Mesenchymal stem cell (in vitro differentiated cells and primary cell): ENCODE results near the gene COBL.

Experiments used
- DNase-seq: peaks from one replicate; pipeline ENCODE4 v3.0.0-alpha.2; 2013
- H2AFZ ChIP-seq: one replicate; pipeline ENCODE4 v1.6.1; 2013; ENCODE audit warnings: low read depth, mild to moderate bottlenecking, control low read depth, inconsistent platforms, low read length, moderate library complexity
- H2AK5ac ChIP-seq: 2 replicates; pipeline ENCODE4 v1.6.1; 2013; ENCODE audit warnings: low read length, moderate library complexity, mild to moderate bottlenecking, inconsistent platforms; ENCODE audit not compliant: severe bottlenecking
- H2BK120ac ChIP-seq: one replicate; pipeline ENCODE4 v1.6.1; 2013; ENCODE audit warnings: low read depth, mild to moderate bottlenecking, inconsistent platforms, low read length, moderate library complexity
- H2BK12ac ChIP-seq, 2 experiments: one replicate each; pipeline ENCODE4 v1.6.1; 2013; ENCODE audit warnings: inconsistent platforms in 2 of 2, low read length in 2 of 2, mild to moderate bottlenecking in 2 of 2, moderate library complexity in 2 of 2, control low read depth in 1 of 2
- H2BK15ac ChIP-seq: one replicate; pipeline ENCODE4 v1.6.1; 2013; ENCODE audit warnings: mild to moderate bottlenecking, low read depth, inconsistent platforms; ENCODE audit not compliant: poor library complexity, severe bottlenecking
- H2BK5ac ChIP-seq: 2 replicates; pipeline ENCODE4 v1.6.1; 2013; ENCODE audit warnings: low read depth, mild to moderate bottlenecking, low read length, control low read depth, inconsistent platforms; ENCODE audit not compliant: poor library complexity, severe bottlenecking
- H3K14ac ChIP-seq, 2 experiments: one replicate each; pipeline ENCODE4 v1.6.1; 2013; ENCODE audit warnings: inconsistent platforms in 2 of 2, low read length in 2 of 2, control low read depth in 1 of 2, mild to moderate bottlenecking in 1 of 2, moderate library complexity in 1 of 2
- H3K18ac ChIP-seq, 2 experiments: one replicate each; pipeline ENCODE4 v1.6.1; 2013; ENCODE audit warnings: inconsistent platforms in 2 of 2, low read length in 2 of 2, control low read depth in 1 of 2, low read depth in 1 of 2, mild to moderate bottlenecking in 1 of 2
- H3K23ac ChIP-seq, 2 experiments: one replicate each; pipeline ENCODE4 v1.6.1; 2013; ENCODE audit warnings: inconsistent platforms in 2 of 2, low read length in 2 of 2, mild to moderate bottlenecking in 2 of 2, moderate library complexity in 2 of 2, control low read depth in 1 of 2
- H3K27ac ChIP-seq: 2 replicates; pipeline ENCODE4 v1.5.1; 2013; ENCODE audit warnings: mild to moderate bottlenecking, moderate library complexity, low read length, control low read depth, inconsistent platforms; ENCODE audit not compliant: poor library complexity, severe bottlenecking
- H3K27me3 ChIP-seq, 2 experiments: 2 replicates each; pipeline versions ENCODE4 v1.6.1 to v1.7.0; 2013; ENCODE audit warnings: low read length in 2 of 2, mild to moderate bottlenecking in 2 of 2, moderate library complexity in 2 of 2, control low read depth in 1 of 2, inconsistent platforms in 1 of 2; ENCODE audit not compliant: control insufficient read depth in 1 of 2, insufficient read depth in 1 of 2
- H3K36me3 ChIP-seq, 2 experiments: 2 replicates each; pipeline versions ENCODE4 v1.6.1 to v1.7.0; 2013; ENCODE audit warnings: low read length in 2 of 2, control low read depth in 1 of 2, inconsistent platforms in 1 of 2, low read depth in 1 of 2, mild to moderate bottlenecking in 1 of 2; ENCODE audit not compliant: insufficient read depth in 2 of 2, control insufficient read depth in 1 of 2
- H3K4ac ChIP-seq, 2 experiments: one replicate each; pipeline ENCODE4 v1.6.1; 2013; ENCODE audit warnings: inconsistent platforms in 2 of 2, low read length in 2 of 2, mild to moderate bottlenecking in 2 of 2, moderate library complexity in 2 of 2, control low read depth in 1 of 2, low read depth in 1 of 2
- H3K4me1 ChIP-seq: 2 replicates; pipeline ENCODE4 v1.6.1; 2013; ENCODE audit warnings: low read depth, low read length, control low read depth; ENCODE audit not compliant: control insufficient read depth, insufficient read depth
- H3K4me2 ChIP-seq: 2 replicates; pipeline ENCODE4 v1.6.1; 2013; ENCODE audit warnings: low read length, mild to moderate bottlenecking, inconsistent platforms; ENCODE audit not compliant: poor library complexity, severe bottlenecking
- H3K4me3 ChIP-seq, 2 experiments: 2 replicates each; pipeline versions ENCODE4 v1.5.1 to v1.7.0; 2013; ENCODE audit warnings: low read length in 2 of 2, mild to moderate bottlenecking in 2 of 2, control low read depth in 1 of 2, low read depth in 1 of 2; ENCODE audit not compliant: insufficient read depth in 1 of 2
- H3K79me1 ChIP-seq: replicated peaks from 2 replicates; pipeline ENCODE4 v1.6.1; 2013; ENCODE audit warnings: mild to moderate bottlenecking, control low read depth, low read length, inconsistent platforms; ENCODE audit not compliant: poor library complexity, severe bottlenecking
- H3K9ac ChIP-seq: 2 replicates; pipeline ENCODE4 v1.7.0; 2013; ENCODE audit warnings: mild to moderate bottlenecking, low read length, moderate library complexity
- H3K9me3 ChIP-seq: 2 replicates; pipeline ENCODE4 v1.7.0; 2013; ENCODE audit warnings: mild to moderate bottlenecking, low read length; ENCODE audit not compliant: control insufficient read depth
- H4K8ac ChIP-seq: one replicate; pipeline ENCODE4 v1.6.1; 2013; ENCODE audit warnings: inconsistent platforms, mild to moderate bottlenecking, low read length, moderate library complexity
- H4K91ac ChIP-seq: one replicate; pipeline ENCODE4 v1.6.1; 2013; ENCODE audit warnings: mild to moderate bottlenecking, low read length, inconsistent platforms
- WGBS: methylation state at CpG from one replicate; pipeline ENCODE4 v1.1.7; 2013; ENCODE audit warnings: mixed read lengths; 5-methylcytosine and 5-hydroxymethylcytosine counted together

The COBL gene

GRCh38 chr7:51307651-51308210, 8.9 kb downstream of the COBL start:
- no peak for DNase-seq
- no peak overlapping the region for H2BK5ac ChIP-seq
- no peak overlapping the region for H3K27ac ChIP-seq
- no peak overlapping the region for H2BK15ac ChIP-seq
- no peak overlapping the region for H2BK12ac ChIP-seq
- no peak overlapping the region for H3K23ac ChIP-seq
- H3K4me2 ChIP-seq: no peak overlapping the region
- H3K9me3 ChIP-seq: no peaks in the 10 kb centered on the region
- peaks cover 15 to 50% of the 10 kb centered on the region in 2 experiments for H3K27me3 ChIP-seq
- no peaks in the 10 kb centered on the region for H3K36me3 ChIP-seq
- H3K4ac ChIP-seq: no peak overlapping the region
- H3K4me1 ChIP-seq: peaks cover under 1% of the 10 kb centered on the region
- 83% methylated on average over 5 of the region's 8 CpGs for WGBS
- H2AK5ac ChIP-seq: no peak overlapping the region
- H3K79me1 ChIP-seq: no peaks in the 10 kb centered on the region
- no peak overlapping the region for H3K18ac ChIP-seq
- no peak overlapping the region for H3K4me3 ChIP-seq
- no peak overlapping the region for H2AFZ ChIP-seq
- no peak overlapping the region for H4K8ac ChIP-seq
- no peak overlapping the region for H3K14ac ChIP-seq
- no peak overlapping the region for H3K9ac ChIP-seq
- H2BK120ac ChIP-seq: no peak overlapping the region
- H4K91ac ChIP-seq: no peak overlapping the region

- H3K27me3 ChIP-seq: peaks cover 15 to 50% of the 10 kb centered on the region in 2 experiments
- no peak overlapping the region for H3K18ac ChIP-seq
- WGBS: 91% methylated on average over 9 of the region's 9 CpGs
- H3K14ac ChIP-seq: no peak overlapping the region
- no peaks in the 10 kb centered on the region for H3K79me1 ChIP-seq
- H4K91ac ChIP-seq: no peak overlapping the region
- no peak overlapping the region for H2BK120ac ChIP-seq
- H3K36me3 ChIP-seq: no peaks in the 10 kb centered on the region
- peaks cover 1% of the 10 kb centered on the region for H3K4me1 ChIP-seq
- H2BK12ac ChIP-seq: no peak overlapping the region
- H3K23ac ChIP-seq: no peak overlapping the region
- DNase-seq: no peak
- no peak overlapping the region for H4K8ac ChIP-seq
- H2AFZ ChIP-seq: no peak overlapping the region
- H3K4me2 ChIP-seq: no peak overlapping the region
- no peaks in the 10 kb centered on the region for H3K9me3 ChIP-seq
- H3K9ac ChIP-seq: no peak overlapping the region
- no peak overlapping the region for H3K27ac ChIP-seq
- no peak overlapping the region for H2BK15ac ChIP-seq
- no peak overlapping the region for H3K4me3 ChIP-seq
- H3K4ac ChIP-seq: no peak overlapping the region
- no peak overlapping the region for H2BK5ac ChIP-seq
- H2AK5ac ChIP-seq: no peak overlapping the region
Observed at GRCh38 chr7:51306761-51307160, 9.8 kb downstream of the COBL start.

GRCh38 chr7:51304729-51305128, 11.9 kb downstream of the COBL start:
- Histone ChIP-seq H3K27me3 (peaks cover 15 to 39% of the 10 kb centered on the region in 2 experiments), H2BK120ac (no peak overlapping the region), H3K27ac (no peak overlapping the region), H3K18ac (no peak overlapping the region), H3K14ac (no peak overlapping the region), H3K4me2 (no peak overlapping the region), H2AFZ (no peak overlapping the region), H4K91ac (no peak overlapping the region), H2AK5ac (no peak overlapping the region), H3K4me3 (no peak overlapping the region), H3K4me1 (peaks cover 1% of the 10 kb centered on the region), H3K36me3 (no peaks in the 10 kb centered on the region), H3K4ac (no peak overlapping the region), H3K9me3 (no peaks in the 10 kb centered on the region), H3K23ac (no peak overlapping the region), H3K79me1 (no peaks in the 10 kb centered on the region), H2BK12ac (no peak overlapping the region), H3K9ac (no peak overlapping the region), H2BK15ac (no peak overlapping the region), H2BK5ac (no peak overlapping the region), H4K8ac (no peak overlapping the region)
- 78% methylated on average over 5 of the region's 6 CpGs for WGBS
- no peak for DNase-seq

- 85% methylated on average over 9 of the region's 10 CpGs for WGBS
- no peak overlapping the region for H4K8ac ChIP-seq
- no peak overlapping the region for H3K14ac ChIP-seq
- H2AFZ ChIP-seq: no peak overlapping the region
- H4K91ac ChIP-seq: no peak overlapping the region
- no peak overlapping the region for H2BK120ac ChIP-seq
- H2BK12ac ChIP-seq: no peak overlapping the region
- H3K4me2 ChIP-seq: no peak overlapping the region
- no peaks in the 10 kb centered on the region for H3K36me3 ChIP-seq
- H3K79me1 ChIP-seq: no peaks in the 10 kb centered on the region
- no peak overlapping the region for H2AK5ac ChIP-seq
- peaks cover 5 to 23% of the 10 kb centered on the region in 2 experiments for H3K27me3 ChIP-seq
- peaks cover 1% of the 10 kb centered on the region for H3K4me1 ChIP-seq
- no peak overlapping the region for H3K23ac ChIP-seq
- no peak for DNase-seq
- H3K18ac ChIP-seq: no peak overlapping the region
- no peak overlapping the region for H2BK15ac ChIP-seq
- peak overlapping the region; percentile 61 for H3K9ac ChIP-seq
- no peaks in the 10 kb centered on the region for H3K9me3 ChIP-seq
- H2BK5ac ChIP-seq: no peak overlapping the region
- no peak overlapping the region for H3K4me3 ChIP-seq
- H3K27ac ChIP-seq: no peak overlapping the region
- H3K4ac ChIP-seq: no peak overlapping the region
Observed at GRCh38 chr7:51303142-51303525, 13.5 kb downstream of the COBL start.
